Activated CD4-positive, alpha-beta memory T cell treated with anti-CD3 and anti-CD28 coated beads, Interleukin-2, amount 10 ng/mL, durations not matched to agents 7 days and 5 days (primary cell): ENCODE data around the gene NFE2. TPM values are rescaled to one million over a fixed set of nuclear protein-coding genes. Genes with fewer than 3 reads are reported as not detected.
A peak's percentile ranks its signal among the peaks of the same experiment; 100 is the strongest.

ENCODE experiments used
- CTCF ChIA-PET: fragments of 350-600 bp; sonication (Branson Sonifier 250); formaldehyde crosslinking; loops from one replicate; lab custom pipeline; 2021; ENCODE audit warnings: antibody characterized with exemption, inconsistent platforms; lab: Charles Lee
- POLR2A ChIA-PET: fragments of 350-600 bp; sonication (Branson Sonifier 250); formaldehyde crosslinking; loops from one replicate; lab custom pipeline; 2021; ENCODE audit warnings: antibody characterized with exemption; lab: Charles Lee
- DNase-seq: peaks from one replicate; pipeline ENCODE4 v3.0.0-alpha.2; 2020
- H3K27ac Mint-ChIP-seq: one replicate; pipeline ENCODE4 v1.8.0; 2021; ENCODE audit warnings: mild to moderate bottlenecking, mixed read lengths
- H3K27me3 Mint-ChIP-seq: one replicate; pipeline ENCODE4 v1.8.0; 2021; ENCODE audit warnings: mixed read lengths
- H3K36me3 Mint-ChIP-seq: one replicate; pipeline ENCODE4 v1.8.0; 2021; ENCODE audit warnings: low read depth, mixed read lengths
- H3K4me1 Mint-ChIP-seq: one replicate; pipeline ENCODE4 v1.8.0; 2021; ENCODE audit warnings: mixed read lengths
- H3K4me3 Mint-ChIP-seq: one replicate; pipeline ENCODE4 v1.8.0; 2021; ENCODE audit warnings: mild to moderate bottlenecking, mixed read lengths
- H3K9me3 Mint-ChIP-seq: one replicate; pipeline ENCODE4 v1.8.0; 2021; ENCODE audit warnings: mixed read lengths
- total RNA-seq, 2 experiments: library from RNA; stranded (reverse); gene quantifications; one replicate each; pipeline ENCODE4 v1.2.3, GENCODE V29; 2021

Gene NFE2
- under 1 TPM in 1 of 2 experiments, not detected in 1; 0.20 TPM for total RNA-seq

DNA sequence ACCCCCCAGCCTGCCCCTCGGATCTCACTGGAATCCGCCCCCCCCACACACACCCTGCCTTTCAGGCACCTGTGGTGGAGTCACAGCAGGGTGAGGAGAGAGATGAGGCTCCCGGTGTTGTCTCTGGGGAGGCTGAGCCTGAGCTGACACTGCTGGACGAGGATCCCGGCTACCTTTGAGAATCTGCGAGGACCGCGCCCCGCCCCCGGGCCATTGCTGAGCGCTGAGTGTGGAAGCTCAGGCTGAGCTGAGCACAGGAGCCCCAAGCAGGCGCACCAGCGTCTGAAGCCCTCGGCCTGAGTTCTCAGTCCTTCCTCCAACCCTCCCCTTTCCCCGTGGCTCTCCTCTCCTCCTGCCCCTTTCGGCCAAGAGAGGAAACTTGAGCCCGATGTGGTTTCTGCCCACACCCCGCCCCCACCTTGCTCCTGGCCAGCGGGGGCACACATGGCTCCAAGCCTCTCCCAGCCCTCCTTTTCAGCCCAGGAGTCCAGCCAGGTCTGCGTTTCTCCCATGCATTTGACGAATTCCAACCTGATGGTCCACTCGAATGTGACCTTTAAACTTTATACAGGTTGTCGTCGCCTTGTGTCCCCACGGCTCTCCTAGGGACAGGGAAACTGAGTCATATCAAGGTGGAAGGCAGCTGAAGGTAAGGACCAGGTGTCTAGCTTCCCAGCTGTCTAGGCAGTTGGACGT is at the start of gene NFE2:
Gene NFE2, minus strand, starts transcription at position 284 of the 696 bp plus-strand sequence. CDS start 5,767 bp downstream, outside the sequence.
- POLR2A ChIA-PET = interaction anchor here (0.6 to 3.0 kb wide), 7 partner anchors 8 to 58 kb away, joined by 3 to 12 read pairs (median 4); partner anchors contain the start of gene HNRNPA1
- H3K4me3 Mint-ChIP-seq = no peak within 1 kb of the TSS

DNA sequence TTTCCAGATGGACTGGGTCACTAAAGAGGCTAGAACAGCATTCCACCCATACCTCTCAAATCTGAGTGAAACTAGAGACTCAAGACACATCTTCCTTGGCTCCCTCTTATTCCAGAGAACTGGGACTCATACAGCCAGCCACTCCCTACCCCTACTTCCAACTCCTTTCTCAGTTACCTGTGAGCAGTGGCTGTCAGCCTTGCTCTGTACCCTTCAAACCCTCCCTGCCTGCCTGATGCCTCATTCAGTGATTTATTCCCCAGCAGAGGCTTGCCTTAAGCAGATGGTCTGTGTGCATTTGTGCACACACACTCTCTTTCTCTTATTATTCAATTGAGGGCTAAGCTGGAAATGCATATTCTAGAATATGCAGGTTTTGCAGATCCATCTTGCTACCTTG is 48.9 kb upstream of the NFE2 start:
- Mint-ChIP-seq H3K27ac (no peak overlapping the region), H3K9me3 (no peaks in the 10 kb centered on the region), H3K36me3 (peaks cover 57% of the 10 kb centered on the region), H3K4me1 (peaks cover 13% of the 10 kb centered on the region), H3K27me3 (no peaks in the 10 kb centered on the region), H3K4me3 (no peak overlapping the region)
- POLR2A ChIA-PET = no interaction called here
- CTCF ChIA-PET = interaction anchor here (1.0 to 1.3 kb wide), 2 partner anchors 12 to 21 kb away, joined by 3 to 4 read pairs; no protein-coding TSS in a partner anchor
- DNase-seq = no peak

More for the DNA sequence above, at the start of gene NFE2:
- H3K27ac Mint-ChIP-seq = no peak within 1 kb of the TSS
- CTCF ChIA-PET = interaction anchor here (0.6 to 2.5 kb wide), 10 partner anchors 12 to 606 kb away, joined by 3 to 16 read pairs (median 3); partner anchors contain the start of gene COPZ1
- H3K9me3 Mint-ChIP-seq = no peaks in the 10 kb centered on the region
- H3K36me3 Mint-ChIP-seq = no peaks in the 10 kb centered on the region
- peaks cover 67% of the 10 kb centered on the region for H3K27me3 Mint-ChIP-seq
- H3K4me1 Mint-ChIP-seq = peaks cover 36% of the 10 kb centered on the region
- DNase-seq = peak; percentile 30

- H3K4me3 Mint-ChIP-seq = no peak overlapping the region
- CTCF ChIA-PET = no interaction called here
These were observed 48.2 kb upstream of the NFE2 start for GRCh38 chr12:54349036-54349435.

DNA sequence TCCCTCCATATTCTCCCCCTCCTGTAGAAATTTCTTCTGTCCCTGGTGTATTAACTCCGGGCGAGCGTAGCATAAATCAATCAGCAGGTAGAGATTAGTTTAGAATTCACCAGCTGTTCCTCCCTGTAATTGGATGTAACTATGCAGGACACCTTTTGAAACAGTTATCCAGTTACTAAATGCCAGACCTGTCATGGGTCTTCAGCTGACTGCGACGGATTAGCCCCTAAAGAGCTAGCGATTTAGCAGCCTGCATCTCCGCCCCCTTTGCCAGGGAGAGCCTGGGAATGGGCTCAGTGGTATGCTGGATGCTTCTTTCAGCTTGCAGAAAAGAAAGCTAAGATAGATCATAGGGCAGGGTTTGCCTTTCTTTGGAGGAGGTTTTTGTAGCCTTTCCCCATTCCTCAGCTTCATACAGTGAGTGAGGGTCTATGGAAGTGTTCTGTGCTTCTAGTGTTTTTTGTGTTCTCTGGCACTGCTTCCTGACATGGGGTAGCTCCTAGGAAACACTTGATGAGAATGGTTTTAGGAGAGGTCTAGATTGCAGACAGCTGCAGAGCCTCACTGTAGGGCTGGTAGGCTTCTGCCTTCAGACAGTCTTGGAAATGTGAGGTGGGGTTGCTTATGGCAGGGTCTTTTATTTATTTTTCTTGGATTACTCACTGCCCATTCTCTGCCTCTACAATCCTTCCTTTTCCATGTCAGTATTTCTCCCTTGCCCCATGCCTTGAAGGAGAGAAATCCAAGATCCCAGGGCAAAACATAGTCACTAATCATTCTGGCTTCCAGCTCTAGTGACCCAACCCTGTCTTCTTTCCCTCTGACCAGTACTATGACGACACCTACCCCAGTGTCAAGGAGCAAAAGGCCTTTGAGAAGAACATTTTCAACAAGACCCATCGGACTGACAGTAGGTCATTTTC is 40.8 kb upstream of the NFE2 start:
- Mint-ChIP-seq H3K36me3 (peaks cover 48% of the 10 kb centered on the region), H3K9me3 (no peaks in the 10 kb centered on the region), H3K27ac (no peak overlapping the region), H3K4me1 (no peaks in the 10 kb centered on the region), H3K4me3 (no peak overlapping the region), H3K27me3 (no peaks in the 10 kb centered on the region)
- ChIA-PET CTCF (interaction anchor here (0.8 to 1.8 kb wide), 3 partner anchors 17 to 29 kb away, joined by 3 to 6 read pairs (median 5); partner anchors contain the start of gene COPZ1), POLR2A (interaction anchor here (1.0 to 1.4 kb wide), 2 partner anchors 8 to 16 kb away, joined by 3 read pairs; no protein-coding TSS in a partner anchor)
- no peak for DNase-seq

More at GRCh38 chr12:54349036-54349435, 48.2 kb upstream of the NFE2 start:
- DNase-seq = no peak
- Mint-ChIP-seq H3K9me3 (no peaks in the 10 kb centered on the region), H3K27me3 (no peaks in the 10 kb centered on the region), H3K4me1 (peaks cover 13% of the 10 kb centered on the region), H3K36me3 (peaks cover 59% of the 10 kb centered on the region), H3K27ac (no peak overlapping the region)
- POLR2A ChIA-PET = interaction anchor here (1.2 kb wide), 1 partner anchor 10 kb away, joined by 3 read pairs; no protein-coding TSS in a partner anchor

DNA sequence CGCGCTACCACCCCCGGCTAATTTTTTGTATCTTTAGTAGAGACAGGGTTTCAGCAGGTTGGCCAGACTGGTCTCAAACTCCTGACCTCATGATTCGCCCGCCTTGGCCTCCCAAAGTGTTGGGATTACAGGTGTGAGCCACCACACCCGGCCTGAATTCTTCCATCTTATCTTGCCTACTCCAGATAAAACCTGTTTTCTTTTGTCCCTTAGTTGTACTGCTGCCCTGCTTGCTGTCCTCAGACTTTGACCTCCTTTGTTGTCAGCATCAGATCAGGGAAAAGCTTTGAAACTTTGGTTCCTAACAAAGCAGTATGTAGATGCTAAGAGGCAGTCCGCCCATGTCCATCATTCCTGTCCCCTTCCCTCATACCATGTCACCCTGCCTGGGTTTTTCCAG is 40.0 kb upstream of the NFE2 start:
- CTCF ChIA-PET = interaction anchor here (0.8 to 1.8 kb wide), 3 partner anchors 16 to 30 kb away, joined by 3 to 6 read pairs (median 5); partner anchors contain the start of gene COPZ1
- Mint-ChIP-seq H3K27me3 (no peaks in the 10 kb centered on the region), H3K9me3 (no peaks in the 10 kb centered on the region), H3K4me3 (no peak overlapping the region), H3K27ac (no peak overlapping the region), H3K36me3 (peaks cover 46% of the 10 kb centered on the region), H3K4me1 (peaks cover 1% of the 10 kb centered on the region)
- DNase-seq = no peak
- POLR2A ChIA-PET = no interaction called here

- H3K4me1 Mint-ChIP-seq = peaks cover 3% of the 10 kb centered on the region
- no peaks in the 10 kb centered on the region for H3K9me3 Mint-ChIP-seq
- no peak for DNase-seq
- H3K27ac Mint-ChIP-seq = no peak overlapping the region
- no peak overlapping the region for H3K4me3 Mint-ChIP-seq
- no peaks in the 10 kb centered on the region for H3K27me3 Mint-ChIP-seq
- POLR2A ChIA-PET = no interaction called here
- H3K36me3 Mint-ChIP-seq = peaks cover 34% of the 10 kb centered on the region
- CTCF ChIA-PET = interaction anchor here (0.7 to 7.0 kb wide), 3 partner anchors 12 to 156 kb away, joined by 3 to 105 read pairs (median 43); partner anchors contain the start of gene COPZ1
These were observed 38.0 kb upstream of the NFE2 start for GRCh38 chr12:54338698-54339296.

GRCh38 chr12:54337854-54338650 is 37.2 kb upstream of the NFE2 start:
- Mint-ChIP-seq H3K36me3 (peaks cover 27% of the 10 kb centered on the region), H3K4me1 (peaks cover 10% of the 10 kb centered on the region), H3K9me3 (no peaks in the 10 kb centered on the region), H3K27me3 (no peaks in the 10 kb centered on the region), H3K27ac (no peak overlapping the region), H3K4me3 (no peak overlapping the region)
- CTCF ChIA-PET = interaction anchor here (0.9 to 7.0 kb wide), 9 partner anchors 12 to 97 kb away, joined by 3 to 105 read pairs (median 6); partner anchors contain the start of gene COPZ1
- POLR2A ChIA-PET = interaction anchor here (0.6 to 6.1 kb wide), 5 partner anchors 9 to 58 kb away, joined by 3 to 30 read pairs (median 3); partner anchors contain the start of genes CBX5, COPZ1 and HNRNPA1
- no peak for DNase-seq

DNA sequence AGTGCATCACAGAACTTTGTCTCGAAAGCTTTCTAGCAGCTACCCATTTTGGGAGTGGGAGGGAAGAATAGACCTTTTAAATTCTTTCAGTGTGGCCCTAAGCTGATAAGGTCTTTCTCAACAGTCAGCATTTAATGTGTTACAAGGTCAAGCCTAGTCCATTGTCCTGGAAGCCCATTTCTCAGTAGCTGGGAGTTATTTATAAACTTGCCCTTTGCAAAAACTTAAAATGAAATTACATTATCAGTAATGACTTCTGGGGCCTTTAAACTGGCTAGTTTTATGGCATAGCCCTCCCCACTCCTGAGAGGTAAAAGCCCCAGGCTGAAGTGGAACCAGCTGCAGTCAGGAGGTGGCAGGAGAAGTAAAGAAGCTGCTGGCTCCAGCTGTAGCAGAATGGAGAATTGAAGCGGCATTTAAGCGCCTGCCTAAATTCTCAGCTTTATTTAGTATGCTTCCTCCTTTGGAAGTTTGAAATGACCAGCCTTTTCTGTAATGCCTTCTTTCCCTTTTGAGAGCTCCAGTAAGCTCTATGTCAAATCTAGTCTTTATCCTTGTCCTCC is 36.5 kb upstream of the NFE2 start:
- Mint-ChIP-seq H3K27me3 (no peaks in the 10 kb centered on the region), H3K4me1 (peaks cover 10% of the 10 kb centered on the region), H3K36me3 (peaks cover 20% of the 10 kb centered on the region), H3K9me3 (no peaks in the 10 kb centered on the region), H3K27ac (no peak overlapping the region), H3K4me3 (no peak overlapping the region)
- ChIA-PET CTCF (interaction anchor here (0.7 to 7.0 kb wide), 14 partner anchors 11 to 157 kb away, joined by 3 to 105 read pairs (median 6); partner anchors contain the start of genes COPZ1 and NFE2), POLR2A (interaction anchor here (0.6 to 6.1 kb wide), 5 partner anchors 10 to 57 kb away, joined by 3 to 30 read pairs (median 3); partner anchors contain the start of genes CBX5, COPZ1 and HNRNPA1)
- no peak for DNase-seq

- POLR2A ChIA-PET = interaction anchor here (1.1 to 6.1 kb wide), 7 partner anchors 9 to 53 kb away, joined by 3 to 30 read pairs (median 5); partner anchors contain the start of genes CBX5, COPZ1 and HNRNPA1
- no peak for DNase-seq
These were observed 32.7 kb upstream of the NFE2 start for GRCh38 chr12:54333420-54334034.

DNA sequence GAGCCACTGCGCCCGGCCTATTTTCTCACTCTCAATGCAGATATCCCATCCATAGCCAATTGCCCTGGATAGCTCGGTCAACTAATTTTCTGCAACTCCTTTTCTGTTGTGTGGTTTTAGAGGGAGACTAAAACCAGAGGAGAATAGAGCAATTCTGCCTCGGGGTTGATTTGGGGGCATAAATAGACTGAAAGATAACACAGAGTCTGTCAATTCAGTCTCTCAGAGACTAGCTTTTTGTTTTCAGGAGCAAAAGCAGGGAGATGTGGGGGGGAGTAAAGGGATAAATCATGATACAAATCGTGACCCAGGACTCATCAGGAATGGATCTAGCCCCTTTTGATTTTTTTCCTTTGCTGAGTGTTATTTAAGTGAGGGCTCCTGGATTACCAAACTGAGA is 30.6 kb upstream of the NFE2 start:
- no peak for DNase-seq
- Mint-ChIP-seq H3K4me1 (peaks cover 57% of the 10 kb centered on the region), H3K27ac (peak overlapping the region; percentile 70), H3K4me3 (no peak overlapping the region), H3K9me3 (no peaks in the 10 kb centered on the region), H3K27me3 (no peaks in the 10 kb centered on the region), H3K36me3 (peaks cover 14% of the 10 kb centered on the region)
- POLR2A ChIA-PET = no interaction called here
- CTCF ChIA-PET = interaction anchor here (1.8 kb wide), 1 partner anchor 68 kb away, joined by 7 read pairs; no protein-coding TSS in a partner anchor

More at GRCh38 chr12:54333420-54334034, 32.7 kb upstream of the NFE2 start:
- CTCF ChIA-PET = interaction anchor here (0.9 to 7.0 kb wide), 11 partner anchors 7 to 106 kb away, joined by 3 to 105 read pairs (median 5); partner anchors contain the start of gene COPZ1
- no peaks in the 10 kb centered on the region for H3K9me3 Mint-ChIP-seq
- H3K27ac Mint-ChIP-seq = peak overlapping the region; percentile 16
- no peak overlapping the region for H3K4me3 Mint-ChIP-seq
- H3K4me1 Mint-ChIP-seq = peaks cover 42% of the 10 kb centered on the region
- no peaks in the 10 kb centered on the region for H3K27me3 Mint-ChIP-seq
- peaks cover 14% of the 10 kb centered on the region for H3K36me3 Mint-ChIP-seq
